ENCODE data around the gene RAB11B.

GRCh38 chr19:8449830-8450229, 59.7 kb downstream of the RAB11B start:
- TF ChIP-seq, protein P1, sequence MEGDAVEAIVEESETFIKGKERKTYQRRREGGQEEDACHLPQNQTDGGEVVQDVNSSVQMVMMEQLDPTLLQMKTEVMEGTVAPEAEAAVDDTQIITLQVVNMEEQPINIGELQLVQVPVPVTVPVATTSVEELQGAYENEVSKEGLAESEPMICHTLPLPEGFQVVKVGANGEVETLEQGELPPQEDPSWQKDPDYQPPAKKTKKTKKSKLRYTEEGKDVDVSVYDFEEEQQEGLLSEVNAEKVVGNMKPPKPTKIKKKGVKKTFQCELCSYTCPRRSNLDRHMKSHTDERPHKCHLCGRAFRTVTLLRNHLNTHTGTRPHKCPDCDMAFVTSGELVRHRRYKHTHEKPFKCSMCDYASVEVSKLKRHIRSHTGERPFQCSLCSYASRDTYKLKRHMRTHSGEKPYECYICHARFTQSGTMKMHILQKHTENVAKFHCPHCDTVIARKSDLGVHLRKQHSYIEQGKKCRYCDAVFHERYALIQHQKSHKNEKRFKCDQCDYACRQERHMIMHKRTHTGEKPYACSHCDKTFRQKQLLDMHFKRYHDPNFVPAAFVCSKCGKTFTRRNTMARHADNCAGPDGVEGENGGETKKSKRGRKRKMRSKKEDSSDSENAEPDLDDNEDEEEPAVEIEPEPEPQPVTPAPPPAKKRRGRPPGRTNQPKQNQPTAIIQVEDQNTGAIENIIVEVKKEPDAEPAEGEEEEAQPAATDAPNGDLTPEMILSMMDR (IDR thresholded peaks at IDR 0.05; ENCODE audit: borderline replicate concordance, extremely low read depth, low read length, poor library complexity, severe bottlenecking) = no peak
- no peak for TF ChIP-seq EZH2 (IDR thresholded peaks at IDR 0.05; ENCODE audit: borderline replicate concordance, low read depth, low read length, severe bottlenecking)
